Stimulated activated CD8-positive, alpha-beta memory T cell treated with anti-CD3 and anti-CD28 coated beads, Interleukin-12 subunit alpha, Interleukin-12 subunit beta, amount 100 ng/mL, for 24 hours (primary cell): ENCODE results near the gene ARMH1.
A peak's percentile ranks its signal among the peaks of the same experiment; 100 is the strongest.

Source experiments
- DNase-seq: peaks from one replicate; pipeline ENCODE4 v3.0.0-alpha.2; 2020; ENCODE audit errors: extremely low read depth

Gene ARMH1

GRCh38 chr1:44674113-44675000 is at the start of gene ARMH1, which contains the start of gene TMEM53:
ARMH1 (plus strand) TSS chr1:44674714; CDS start chr1:44689698, 14,984 bp downstream.
TMEM53 (minus strand) TSS chr1:44674481; CDS start chr1:44674391, 90 bp downstream.
- peak; percentile 97 for DNase-seq

GRCh38 chr1:44625348-44625747 is 49.2 kb upstream of the ARMH1 start:
- no peak for DNase-seq

GRCh38 chr1:44628962-44629756 is 45.4 kb upstream of the ARMH1 start:
- no peak for DNase-seq

GRCh38 chr1:44630116-44630515 is 44.4 kb upstream of the ARMH1 start:
- DNase-seq = no peak

GRCh38 chr1:44631333-44631646 is 43.2 kb upstream of the ARMH1 start:
- DNase-seq = no peak

GRCh38 chr1:44631647-44632539 is 42.6 kb upstream of the ARMH1 start:
- peak; percentile 76 for DNase-seq

GRCh38 chr1:44632598-44632997 is 41.9 kb upstream of the ARMH1 start:
- no peak for DNase-seq

- DNase-seq = no peak
Observed at GRCh38 chr1:44634606-44635189, 39.8 kb upstream of the ARMH1 start.

- DNase-seq = no peak
Observed at GRCh38 chr1:44635439-44635838, 39.1 kb upstream of the ARMH1 start.

GRCh38 chr1:44636083-44636687 is 38.3 kb upstream of the ARMH1 start:
- no peak for DNase-seq

- no peak for DNase-seq
Observed at GRCh38 chr1:44636688-44637598, 37.6 kb upstream of the ARMH1 start.

- no peak for DNase-seq
Observed at GRCh38 chr1:44637702-44638411, 36.7 kb upstream of the ARMH1 start.

- DNase-seq = no peak
Observed at GRCh38 chr1:44640200-44640853, 34.2 kb upstream of the ARMH1 start.

- no peak for DNase-seq
Observed at GRCh38 chr1:44641126-44642102, 33.1 kb upstream of the ARMH1 start.

GRCh38 chr1:44642255-44642654 is 32.3 kb upstream of the ARMH1 start:
- no peak for DNase-seq

GRCh38 chr1:44642925-44643324 is 31.6 kb upstream of the ARMH1 start:
- DNase-seq = no peak

GRCh38 chr1:44643721-44644334 is 30.7 kb upstream of the ARMH1 start:
- DNase-seq = no peak
